HuH-7.5 (cell line): ENCODE data around the gene TSC22D3.

Source experiments
- DNase-seq: peaks from one replicate; pipeline ENCODE4 v3.0.0; 2011; ENCODE audit warnings: low spot score

TSC22D3 gene

DNA sequence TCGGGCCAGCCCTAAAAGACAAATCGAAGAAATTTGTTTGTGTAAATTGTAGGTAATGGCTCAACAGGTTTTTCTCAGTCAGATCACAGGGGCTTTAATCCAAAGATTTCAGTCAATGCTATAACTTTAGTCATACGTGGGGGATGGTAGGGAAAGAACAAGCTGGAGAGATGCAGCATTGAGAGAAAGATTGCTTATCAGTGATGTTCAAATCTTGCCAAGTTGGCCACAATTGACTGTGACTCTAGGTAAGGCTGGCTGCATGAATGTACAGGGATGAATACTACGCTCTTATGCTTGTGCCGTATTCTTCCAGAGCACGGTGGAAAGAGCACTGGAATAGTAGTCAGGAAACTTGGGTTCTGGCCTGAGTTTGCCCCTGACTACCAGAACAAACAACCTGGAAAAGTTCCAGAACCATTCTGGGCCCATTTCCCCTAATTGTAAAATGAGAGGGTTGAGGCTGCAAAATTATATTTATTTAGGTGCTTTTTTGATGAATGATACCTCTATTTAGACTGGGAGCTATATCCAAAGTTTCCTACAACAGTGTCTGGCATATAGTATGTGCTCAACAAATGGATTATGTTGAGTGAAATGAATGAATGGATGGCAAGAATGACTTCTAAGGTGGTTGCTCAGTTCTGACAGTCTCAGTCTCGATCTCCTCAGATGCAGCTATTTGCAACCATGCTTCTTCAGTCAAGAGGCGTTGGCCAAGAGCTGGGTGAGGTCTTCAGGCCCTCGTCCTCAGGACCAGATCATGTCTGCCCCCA lies 44.4 kb downstream of the TSC22D3 start:
- DNase-seq: no peak

DNA sequence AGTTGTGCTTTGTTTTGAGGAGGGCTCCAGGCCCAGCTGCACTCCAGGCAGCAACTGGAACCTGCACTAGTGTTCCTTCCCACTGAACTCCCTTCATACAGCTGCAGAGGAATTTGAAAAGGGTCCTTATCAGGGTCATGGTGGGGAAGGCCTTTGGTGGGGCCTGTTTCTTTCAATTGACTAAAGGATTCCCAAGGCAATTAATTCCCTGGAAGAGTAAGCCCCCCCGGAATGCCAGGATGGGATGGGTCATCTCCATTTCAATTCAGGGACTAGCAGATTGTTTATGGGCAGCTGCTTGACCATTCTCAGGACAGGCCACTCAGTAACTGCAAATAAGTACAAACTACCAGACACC lies 45.3 kb downstream of the TSC22D3 start:
- DNase-seq: no peak

DNA sequence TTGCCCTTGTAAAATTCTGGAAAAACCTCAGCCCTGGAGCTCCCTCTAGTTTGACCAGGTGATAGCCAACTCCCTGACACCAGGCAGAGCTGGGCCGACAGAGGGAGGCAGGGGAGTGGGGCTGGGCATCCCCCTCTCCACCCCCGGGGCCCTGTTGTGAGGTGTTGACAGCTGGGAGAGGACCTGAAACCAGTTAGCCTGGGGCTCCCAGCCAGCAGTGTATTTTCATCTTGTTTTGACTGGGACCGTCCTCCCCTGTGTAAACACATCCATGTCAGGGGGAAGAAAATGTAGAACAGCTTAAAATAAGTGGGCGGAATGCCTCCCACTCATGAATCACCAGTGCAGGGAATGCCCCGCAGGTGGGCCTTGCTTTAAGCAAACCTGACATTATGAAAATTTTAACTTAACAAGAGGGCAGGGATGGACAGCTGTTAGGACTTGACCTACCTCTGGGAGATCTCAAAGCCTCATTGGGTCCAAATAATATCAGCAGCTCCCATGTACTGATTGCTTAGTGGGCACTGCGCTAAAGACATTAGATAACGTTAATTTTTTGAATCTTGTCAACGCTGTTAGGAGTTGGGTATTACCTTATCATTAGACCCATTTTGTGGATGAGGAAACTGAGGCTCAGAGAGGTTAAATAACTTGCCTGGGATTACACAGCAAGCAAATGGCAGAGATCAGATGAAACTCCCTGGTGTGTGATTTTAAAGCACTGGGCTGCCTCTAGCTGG lies 45.9 kb downstream of the TSC22D3 start:
- DNase-seq: no peak

DNA sequence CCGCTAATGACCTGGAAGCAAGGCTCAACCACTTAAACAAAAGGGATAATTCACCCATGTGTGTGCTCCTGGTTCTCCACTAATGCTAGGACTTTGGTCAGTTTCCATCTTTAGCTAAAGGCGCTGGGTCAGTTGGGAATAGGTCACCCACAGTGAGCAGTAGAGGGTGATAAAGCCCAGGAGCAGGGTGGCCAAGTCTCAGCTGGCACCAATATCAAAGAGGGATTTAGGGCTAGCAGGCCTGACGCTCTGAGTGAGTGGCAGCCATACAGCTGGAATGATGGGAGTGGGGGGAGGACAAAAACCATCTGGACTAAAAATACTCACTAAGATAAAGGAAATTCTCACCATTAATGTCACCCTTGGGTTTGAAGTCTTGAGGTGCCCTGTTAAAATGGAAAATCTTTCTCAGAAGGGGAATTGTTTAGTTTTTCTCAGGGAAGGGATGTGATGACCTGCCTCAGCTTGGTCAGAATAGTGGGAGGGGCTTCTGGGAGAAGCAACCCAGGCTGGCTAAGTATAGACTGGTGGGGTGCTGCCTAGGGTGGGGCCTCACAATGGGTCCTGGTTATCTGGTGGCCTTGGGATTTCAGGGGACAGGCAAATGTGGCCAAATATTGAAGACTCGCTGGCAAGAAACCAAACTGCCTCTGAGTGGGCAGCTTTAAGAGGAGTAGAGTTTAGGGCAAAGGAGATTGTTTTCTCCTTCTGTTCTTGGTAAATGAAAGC lies 47.1 kb downstream of the TSC22D3 start:
- no peak for DNase-seq

GRCh38 chrX:107726816-107727534 lies 48.6 kb downstream of the TSC22D3 start:
- DNase-seq: no peak

GRCh38 chrX:107725761-107726555 lies 49.6 kb downstream of the TSC22D3 start:
- no peak for DNase-seq

DNA sequence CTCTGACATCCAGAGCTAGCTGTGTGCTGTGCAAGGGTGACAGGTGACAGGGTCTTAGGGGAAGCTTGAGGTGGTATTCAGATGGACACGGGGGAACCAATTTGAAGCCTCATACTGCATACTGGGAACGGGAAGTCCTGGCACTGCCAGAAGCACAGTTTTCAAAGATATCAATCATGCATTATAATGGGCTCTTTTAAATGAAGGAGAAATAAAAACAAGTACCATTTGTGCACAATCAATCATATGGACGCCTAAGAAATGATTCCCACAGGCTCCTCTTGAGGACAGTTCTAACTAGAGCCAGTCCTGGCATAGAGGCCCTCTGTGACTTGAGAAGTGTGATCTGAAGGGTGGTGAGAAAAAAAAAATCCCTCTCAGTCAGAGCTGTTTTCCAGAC lies 50.9 kb downstream of the TSC22D3 start:
- DNase-seq: no peak

DNA sequence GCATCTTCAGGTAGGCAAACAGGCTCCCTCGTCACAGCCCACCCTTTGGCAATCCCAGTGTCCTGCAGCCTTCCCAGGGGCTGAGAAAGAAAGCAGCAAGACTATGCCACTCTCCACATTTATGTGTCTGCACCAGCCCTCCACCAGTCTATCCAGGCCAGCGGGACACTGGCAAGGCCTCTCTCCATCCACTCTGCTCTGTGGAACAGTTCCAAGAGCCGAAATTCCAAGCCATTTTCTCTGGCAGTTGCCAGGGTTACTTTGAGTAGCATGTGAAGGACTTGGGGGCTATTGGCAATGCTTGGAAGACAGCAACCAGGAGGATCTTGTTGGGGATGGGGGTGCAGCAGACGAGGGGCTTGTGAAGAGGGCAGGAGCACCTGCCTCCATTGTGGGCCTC lies 52.1 kb downstream of the TSC22D3 start:
- no peak for DNase-seq

DNA sequence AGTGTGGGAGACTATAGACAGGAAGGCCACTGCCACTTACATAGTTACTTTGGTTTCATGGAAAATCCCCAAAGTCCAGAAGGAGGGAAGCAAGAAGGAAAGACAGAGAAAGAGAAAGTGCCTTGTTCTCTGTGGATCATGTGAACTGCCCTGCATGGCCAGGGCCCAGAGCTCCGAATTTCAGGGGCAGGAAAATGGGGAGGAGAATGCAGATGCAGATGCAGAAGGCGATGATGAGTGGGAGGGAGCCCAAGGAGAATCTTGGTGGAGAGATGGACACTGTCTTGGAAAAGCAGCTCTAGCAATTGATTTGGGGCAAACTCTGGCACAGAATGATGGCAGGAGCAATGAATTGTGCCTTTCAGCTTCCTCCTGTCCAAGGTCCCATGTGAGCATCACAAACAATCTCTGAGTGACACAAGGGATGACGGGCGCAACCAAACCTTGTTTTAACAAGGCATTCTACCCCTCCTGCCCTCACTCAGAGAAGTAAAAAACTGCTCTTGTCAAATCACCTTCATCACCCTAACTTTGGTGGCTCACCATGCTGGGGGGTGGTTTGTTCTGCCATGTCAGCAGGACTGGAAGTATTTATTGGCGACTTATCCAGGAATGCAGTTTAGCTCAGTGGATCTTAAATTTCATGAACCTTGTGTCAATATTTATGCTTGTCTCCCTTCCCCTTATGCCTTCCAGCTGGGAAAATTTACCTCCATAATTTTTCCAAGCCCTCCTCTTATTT lies 53.5 kb downstream of the TSC22D3 start:
- no peak for DNase-seq

- no peak for DNase-seq
Measured at GRCh38 chrX:107721318-107721717, 54.3 kb downstream of the TSC22D3 start.

DNA sequence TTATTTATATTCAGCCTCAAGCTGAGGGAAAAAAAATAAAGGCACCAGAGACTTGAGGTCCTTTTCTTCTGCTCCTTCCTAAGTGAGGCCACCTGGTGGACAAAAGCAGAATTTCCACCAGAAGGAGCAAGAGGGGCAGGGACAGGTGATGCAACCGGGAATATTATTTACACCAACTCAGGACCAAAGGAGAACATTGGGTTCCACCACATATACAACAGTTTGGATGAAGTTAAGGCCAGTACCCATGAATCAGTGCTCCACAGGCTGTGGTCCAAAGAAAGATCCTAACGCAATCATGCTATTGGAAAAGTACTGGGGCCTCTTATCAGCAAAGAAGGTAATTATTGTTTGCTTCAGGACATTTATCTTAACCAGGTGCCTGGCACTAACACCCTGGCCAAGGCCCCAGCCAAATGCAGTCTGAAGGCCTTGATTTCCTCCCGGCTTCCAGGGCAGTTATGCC lies 57.4 kb downstream of the TSC22D3 start:
- no peak for DNase-seq

DNA sequence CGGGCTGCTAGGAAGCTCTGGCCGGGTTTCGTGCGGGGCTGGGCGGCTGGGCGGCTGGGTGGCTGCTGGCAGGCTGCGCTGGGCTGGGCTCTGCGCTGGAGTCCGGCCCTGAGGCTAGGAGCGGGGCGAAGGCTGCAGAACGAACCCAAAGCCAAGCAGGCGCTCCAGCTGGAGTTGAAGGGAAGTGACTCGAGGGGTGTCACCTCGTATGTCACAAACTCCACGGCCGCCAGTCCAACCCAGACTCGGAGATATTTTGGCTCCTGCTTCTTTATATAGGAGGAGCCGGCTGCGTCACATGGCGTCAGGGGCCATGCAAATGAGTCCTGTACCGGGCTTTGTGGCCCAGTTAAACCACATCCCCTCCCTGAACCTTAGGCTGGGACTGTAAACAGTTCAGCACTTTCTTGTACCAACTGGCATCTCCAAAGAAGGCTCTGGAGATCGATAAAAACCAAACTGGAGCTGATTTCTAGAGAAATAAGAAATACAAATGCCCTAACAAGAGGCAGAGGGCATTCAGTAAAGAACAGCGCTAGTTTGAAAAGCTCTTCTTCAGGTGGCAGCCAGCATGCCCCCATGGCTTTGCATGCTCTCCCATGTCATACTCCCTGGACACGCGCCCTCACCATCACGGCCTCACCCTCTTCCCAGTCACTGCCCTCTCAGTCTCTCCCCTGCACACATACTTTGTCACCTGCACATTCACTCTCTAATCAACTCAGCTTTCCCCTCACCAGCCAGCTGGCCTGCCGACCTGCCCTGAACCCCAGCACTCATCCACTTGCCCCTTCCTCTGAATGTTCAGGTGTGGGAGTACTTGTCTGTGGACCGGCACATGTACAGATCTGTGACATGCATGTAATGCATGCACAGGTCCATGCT lies 58.5 kb downstream of the TSC22D3 start:
- no peak for DNase-seq

GRCh38 chrX:107716118-107716684 lies 59.4 kb downstream of the TSC22D3 start:
- DNase-seq: no peak

- no peak for DNase-seq
Measured at GRCh38 chrX:107715331-107716117, 60.1 kb downstream of the TSC22D3 start.

GRCh38 chrX:107714206-107714891 lies 61.2 kb downstream of the TSC22D3 start:
- no peak for DNase-seq

GRCh38 chrX:107713543-107714205 lies 61.9 kb downstream of the TSC22D3 start:
- no peak for DNase-seq

GRCh38 chrX:107713203-107713542 lies 62.4 kb downstream of the TSC22D3 start:
- DNase-seq: no peak
